H9 (cell line): ENCODE measurements around the gene ARHGEF25. TPM values are rescaled to one million over a fixed set of nuclear protein-coding genes. Genes with fewer than 3 reads are reported as not detected.

Experiments used
- DNase-seq: peaks from one replicate; pipeline ENCODE4 v3.0.0-alpha.2; 2017
- H2AFZ ChIP-seq: one replicate; pipeline ENCODE4 v1.6.1; 2013; ENCODE audit warnings: mild to moderate bottlenecking, low read length, control low read depth, moderate library complexity
- H2AK5ac ChIP-seq: 2 replicates; pipeline ENCODE4 v1.6.1; 2013; ENCODE audit warnings: low read length, control low read depth, mixed read lengths; ENCODE audit not compliant: insufficient read length
- H2BK120ac ChIP-seq: one replicate; pipeline ENCODE4 v1.6.1; 2013; ENCODE audit warnings: low read depth, mild to moderate bottlenecking, low read length, control low read depth, inconsistent platforms; ENCODE audit not compliant: poor library complexity, severe bottlenecking
- H2BK12ac ChIP-seq: 2 replicates; pipeline ENCODE4 v1.6.1; 2013; ENCODE audit warnings: low read length, control low read depth, mixed read lengths, low read depth; ENCODE audit not compliant: insufficient read length
- H2BK15ac ChIP-seq: 2 replicates; pipeline ENCODE4 v1.6.1; 2013; ENCODE audit warnings: low read depth, low read length, control low read depth
- H2BK20ac ChIP-seq: one replicate; pipeline ENCODE4 v1.6.1; 2013; ENCODE audit warnings: low read depth, mild to moderate bottlenecking, low read length, control low read depth, inconsistent platforms; ENCODE audit not compliant: poor library complexity, severe bottlenecking
- H2BK5ac ChIP-seq: 2 replicates; pipeline ENCODE4 v1.6.1; 2013; ENCODE audit warnings: low read length, control low read depth, mixed read lengths; ENCODE audit not compliant: insufficient read length
- H3K14ac ChIP-seq: 2 replicates; pipeline ENCODE4 v1.6.1; 2013; ENCODE audit warnings: low read length, control low read depth; ENCODE audit not compliant: insufficient read depth
- H3K18ac ChIP-seq: 2 replicates; pipeline ENCODE4 v1.6.1; 2013; ENCODE audit warnings: low read depth, mild to moderate bottlenecking, mixed read lengths, low read length, control low read depth; ENCODE audit not compliant: insufficient read length
- H3K23ac ChIP-seq: 2 replicates; pipeline ENCODE4 v1.6.1; 2013; ENCODE audit warnings: low read length, control low read depth, mixed read lengths, low read depth; ENCODE audit not compliant: insufficient read length
- H3K23me2 ChIP-seq: 2 replicates; pipeline ENCODE4 v1.6.1; 2013; ENCODE audit warnings: low read depth, mild to moderate bottlenecking, mixed read lengths, low read length, control low read depth; ENCODE audit not compliant: insufficient read length, poor library complexity, severe bottlenecking
- H3K27ac ChIP-seq: 2 replicates; pipeline ENCODE4 v1.5.1; 2013; ENCODE audit warnings: low read length, control low read depth, mixed read lengths, low read depth; ENCODE audit not compliant: insufficient read length
- H3K27me3 ChIP-seq: 2 replicates; pipeline ENCODE4 v1.6.1; 2013; ENCODE audit warnings: low read length, control low read depth, inconsistent platforms; ENCODE audit not compliant: insufficient read depth
- H3K4ac ChIP-seq: 2 replicates; pipeline ENCODE4 v1.6.1; 2013; ENCODE audit warnings: low read depth, mild to moderate bottlenecking, control low read depth, inconsistent platforms, low read length, moderate library complexity
- H3K4me1 ChIP-seq: 2 replicates; pipeline ENCODE4 v1.6.1; 2013; ENCODE audit warnings: low read length, control low read depth, inconsistent platforms; ENCODE audit not compliant: insufficient read depth
- H3K4me2 ChIP-seq: 2 replicates; pipeline ENCODE4 v1.6.1; 2013; ENCODE audit warnings: low read length, control low read depth, mixed read lengths; ENCODE audit not compliant: insufficient read length, insufficient read depth
- H3K56ac ChIP-seq: 2 replicates; pipeline ENCODE4 v1.6.1; 2013; ENCODE audit warnings: low read depth, mild to moderate bottlenecking, mixed read lengths, low read length, control low read depth; ENCODE audit not compliant: insufficient read length
- H3K79me1 ChIP-seq: 2 replicates; pipeline ENCODE4 v1.6.1; 2013; ENCODE audit warnings: low read depth, mild to moderate bottlenecking, moderate library complexity, low read length, control low read depth, inconsistent platforms; ENCODE audit not compliant: insufficient read depth, poor library complexity, severe bottlenecking
- H3K79me2 ChIP-seq: 2 replicates; pipeline ENCODE4 v1.6.1; 2013; ENCODE audit warnings: low read length, control low read depth, inconsistent platforms; ENCODE audit not compliant: insufficient read depth
- H3K9ac ChIP-seq: 2 replicates; pipeline ENCODE4 v1.6.1; 2013; ENCODE audit warnings: low read length, control low read depth, mixed read lengths; ENCODE audit not compliant: insufficient read length; ENCODE audit errors: extremely low read depth
- H3K9me3 ChIP-seq: one replicate; pipeline ENCODE4 v1.6.1; 2013; ENCODE audit warnings: low read depth, low read length, inconsistent platforms; ENCODE audit not compliant: control insufficient read depth
- H3T11ph ChIP-seq: one replicate; pipeline ENCODE4 v1.6.1; 2013; ENCODE audit warnings: mild to moderate bottlenecking, low read length, control low read depth, inconsistent platforms
- H4K20me1 ChIP-seq: one replicate; pipeline ENCODE4 v1.6.1; 2013; ENCODE audit not compliant: control insufficient read depth, insufficient read length, insufficient read depth
- H4K5ac ChIP-seq: 2 replicates; pipeline ENCODE4 v1.6.1; 2013; ENCODE audit warnings: low read depth, mild to moderate bottlenecking, mixed read lengths, low read length, control low read depth; ENCODE audit not compliant: insufficient read length
- H4K8ac ChIP-seq: replicated peaks from 2 replicates; pipeline ENCODE4 v1.6.1; 2013; ENCODE audit warnings: low read length, control low read depth, mixed read lengths, low read depth; ENCODE audit not compliant: insufficient read length
- H4K91ac ChIP-seq: 2 replicates; pipeline ENCODE4 v1.6.1; 2013; ENCODE audit warnings: low read depth, mild to moderate bottlenecking, moderate library complexity, mixed read lengths, low read length, control low read depth; ENCODE audit not compliant: insufficient read length
- H3K27ac Mint-ChIP-seq, 3 experiments: 2 replicates in 2 of 3; 3 replicates in 1 of 3; pipeline ENCODE4 v1.8.0; 2020 to 2021; ENCODE audit warnings: mixed read lengths in 3 of 3, mild to moderate bottlenecking in 1 of 3, moderate library complexity in 1 of 3
- H3K27me3 Mint-ChIP-seq: 2 replicates; pipeline ENCODE4 v1.8.0; 2021; ENCODE audit warnings: low read depth, mild to moderate bottlenecking, moderate library complexity, mixed read lengths
- H3K36me3 Mint-ChIP-seq, 3 experiments: 2 replicates in 2 of 3; 3 replicates in 1 of 3; pipeline ENCODE4 v1.8.0; 2020 to 2021; ENCODE audit warnings: low read depth in 3 of 3, mixed read lengths in 3 of 3; ENCODE audit not compliant: insufficient read depth in 1 of 3
- H3K4me1 Mint-ChIP-seq, 2 experiments: 2 replicates each; pipeline ENCODE4 v1.8.0; 2020; ENCODE audit warnings: mixed read lengths in 2 of 2
- H3K4me3 Mint-ChIP-seq, 2 experiments: 2 replicates in 1 of 2; 3 replicates in 1 of 2; pipeline ENCODE4 v1.8.0; 2020 to 2021; ENCODE audit warnings: mild to moderate bottlenecking in 2 of 2, mixed read lengths in 2 of 2, moderate library complexity in 1 of 2
- H3K9me3 Mint-ChIP-seq, 2 experiments: 2 replicates in 1 of 2; 3 replicates in 1 of 2; pipeline ENCODE4 v1.8.0; 2020; ENCODE audit warnings: mild to moderate bottlenecking in 2 of 2, mixed read lengths in 2 of 2, moderate library complexity in 1 of 2
- CTCF ChIP-seq: fragments of 200-600 bp; sonication (generic); conservative IDR thresholded peaks from 3 replicates; pipeline ENCODE4 v1.8.0; 2021; ENCODE audit warnings: antibody characterized with exemption, mild to moderate bottlenecking
- WGBS: extraction: QIAGEN DNeasy Blood & Tissue Kit; methylation state at CpG from one replicate; pipeline ENCODE4 v1.1.7; 2013; ENCODE audit warnings: missing lambda C conversion rate, low lambda C conversion rate, mixed read lengths; ENCODE audit not compliant: insufficient read length; ENCODE audit errors: extremely low coverage; 5-methylcytosine and 5-hydroxymethylcytosine counted together
- total RNA-seq: library from RNA; stranded (reverse); gene quantifications from 2 replicates; pipeline ENCODE4 v1.2.1, GENCODE V29; 2021

Gene ARHGEF25
- total RNA-seq, 1 experiment from 2014 or later: 22.6 TPM

GRCh38 chr12:57620245-57620935 lies 9.2 kb downstream of the ARHGEF25 start:
- Histone ChIP-seq H2BK20ac (no peak overlapping the region), H3K23me2 (peaks cover 12% of the 10 kb centered on the region), H4K91ac (no peak overlapping the region), H3K9me3 (no peaks in the 10 kb centered on the region), H2BK120ac (no peak overlapping the region), H3K79me1 (no peaks in the 10 kb centered on the region), H2BK12ac (no peak overlapping the region), H4K20me1 (no peaks in the 10 kb centered on the region), H4K8ac (no peak overlapping the region), H3K27me3 (peaks cover 87% of the 10 kb centered on the region), H3K56ac (no peak overlapping the region), H3K79me2 (no peaks in the 10 kb centered on the region), H3K14ac (no peak overlapping the region), H2BK15ac (no peak overlapping the region), H3K27ac (no peak overlapping the region), H3T11ph (no peak overlapping the region), H3K4ac (no peak overlapping the region), H3K4me1 (no peaks in the 10 kb centered on the region), H4K5ac (no peak overlapping the region), H3K4me2 (peak overlapping the region; percentile 75), H2AFZ (no peak overlapping the region), H2AK5ac (no peak overlapping the region), H3K23ac (no peak overlapping the region), H3K9ac (no peak overlapping the region), H3K18ac (no peak overlapping the region), H2BK5ac (no peak overlapping the region)
- Mint-ChIP-seq H3K4me3 (peak overlapping the region; percentile 62 to 83), H3K27ac (no peak overlapping the region), H3K4me1 (peaks cover 26 to 32% of the 10 kb centered on the region in 2 experiments), H3K9me3 (peaks cover 0 to 5% of the 10 kb centered on the region in 2 experiments; a peak in 3 of 5 replicates), H3K36me3 (peaks cover 5 to 25% (median 10%) of the 10 kb centered on the region in 3 experiments; a peak in 6 of 7 replicates), H3K27me3 (peaks cover 93% of the 10 kb centered on the region)
- no peak for DNase-seq
- no peak for TF ChIP-seq CTCF
- no CpG with 5 or more reads among the region's 13 CpGs for WGBS
